GM12874 (cell line): ENCODE results near the gene NR1I3.

Source experiments
- CTCF ChIP-seq: IDR thresholded peaks from 2 replicates; pipeline ENCODE4 v1.5.1; 2011; ENCODE audit warnings: low read depth, mild to moderate bottlenecking, control low read depth, low read length, moderate library complexity; ENCODE audit not compliant: insufficient read depth

Gene NR1I3

GRCh38 chr1:161187311-161187710 lies 50.7 kb downstream of the NR1I3 start:
- no peak for TF ChIP-seq CTCF

- no peak for TF ChIP-seq CTCF
Observed at GRCh38 chr1:161185732-161186311, 52.2 kb downstream of the NR1I3 start.

- TF ChIP-seq CTCF, result no peak
Observed at GRCh38 chr1:161185282-161185682, 52.7 kb downstream of the NR1I3 start.

GRCh38 chr1:161182214-161182613 lies 55.8 kb downstream of the NR1I3 start:
- no peak for TF ChIP-seq CTCF

GRCh38 chr1:161180639-161181038 lies 57.4 kb downstream of the NR1I3 start:
- TF ChIP-seq CTCF, result no peak

GRCh38 chr1:161179698-161180097 lies 58.3 kb downstream of the NR1I3 start:
- no peak for TF ChIP-seq CTCF
